HG03565 (cell line): ENCODE measurements around the gene SYNCRIP.
"Not testable (repeated sequence)": the region's sequence is repeated elsewhere in the genome, so short reads cannot be mapped to it uniquely, and the experiment has no call there.

Source experiments
- ATAC-seq: cut with Tn5 transposase; IDR thresholded peaks from one replicate; pipeline ENCODE4 v1.9.1; 2021; ENCODE audit warnings: mild to moderate bottlenecking, moderate library complexity; ENCODE audit not compliant: unreplicated experiment

SYNCRIP gene

GRCh38 chr6:85642774-85643536 lies at the start of gene SYNCRIP:
SYNCRIP (minus strand) TSS chr6:85642886; CDS start chr6:85641439, 1,447 bp downstream.
- ATAC-seq: peak; percentile 66

GRCh38 chr6:85691478-85691877 lies 48.8 kb upstream of the SYNCRIP start:
- no peak for ATAC-seq

DNA sequence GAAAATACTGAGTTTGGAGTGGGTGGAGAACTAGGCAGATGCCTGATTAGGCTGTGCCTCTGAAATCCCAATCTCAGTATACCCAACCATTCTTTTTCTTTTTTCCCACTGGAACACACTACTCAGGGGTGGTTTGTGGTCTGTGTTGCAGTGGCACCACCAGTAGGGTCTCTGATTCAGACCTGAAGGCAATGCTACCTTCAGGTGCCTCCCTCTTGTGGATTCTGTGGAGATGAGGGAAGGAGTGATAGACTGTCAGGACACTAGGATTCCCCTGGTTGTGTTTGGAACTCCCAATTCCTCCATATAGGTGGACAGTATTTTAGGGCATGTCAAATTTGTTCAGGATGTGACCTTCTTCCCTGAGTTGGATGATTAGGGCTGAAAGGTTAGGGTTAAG lies 47.4 kb upstream of the SYNCRIP start:
- ATAC-seq: no peak

- peak; percentile 93 for ATAC-seq
Measured at GRCh38 chr6:85685713-85686112, 43.0 kb upstream of the SYNCRIP start.

GRCh38 chr6:85684809-85685171 lies 42.1 kb upstream of the SYNCRIP start:
- no peak for ATAC-seq

DNA sequence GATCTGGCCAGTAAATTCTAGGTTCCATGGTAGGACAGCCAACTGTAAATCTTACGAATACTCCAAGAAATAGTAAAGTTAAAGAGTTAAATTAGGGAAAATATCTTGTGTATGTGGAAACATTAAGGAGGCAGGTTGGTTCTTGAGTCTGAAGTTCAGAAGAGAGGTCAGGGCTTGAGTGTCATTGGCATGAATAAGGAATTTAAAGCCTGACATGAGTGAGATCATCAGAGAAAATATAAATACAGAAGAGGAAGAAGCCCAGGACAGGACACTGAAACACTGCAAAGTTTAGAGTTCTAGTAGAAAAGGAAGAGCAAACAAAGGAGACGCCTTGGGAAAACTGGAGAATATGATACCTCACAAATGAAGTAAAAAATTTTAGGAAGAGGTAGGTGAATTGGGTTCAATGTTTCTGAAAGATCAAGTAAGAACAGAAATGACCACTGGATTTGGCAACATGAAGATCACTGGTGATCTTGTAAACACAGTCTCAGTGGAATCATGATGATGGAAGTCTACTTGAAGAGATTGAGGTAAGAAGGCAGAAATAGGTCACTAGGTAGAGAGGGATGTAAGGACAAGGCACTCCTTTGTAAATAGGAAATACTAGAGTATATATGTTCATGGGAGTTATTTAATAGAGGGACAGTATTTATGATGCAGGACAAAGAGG lies 41.6 kb upstream of the SYNCRIP start:
- no peak for ATAC-seq

- not testable (repeated sequence) for ATAC-seq
Measured at GRCh38 chr6:85681899-85682298, 39.2 kb upstream of the SYNCRIP start.

GRCh38 chr6:85680388-85680787 lies 37.7 kb upstream of the SYNCRIP start:
- ATAC-seq: no peak

- ATAC-seq: no peak
Measured at GRCh38 chr6:85679445-85680123, 36.9 kb upstream of the SYNCRIP start.

DNA sequence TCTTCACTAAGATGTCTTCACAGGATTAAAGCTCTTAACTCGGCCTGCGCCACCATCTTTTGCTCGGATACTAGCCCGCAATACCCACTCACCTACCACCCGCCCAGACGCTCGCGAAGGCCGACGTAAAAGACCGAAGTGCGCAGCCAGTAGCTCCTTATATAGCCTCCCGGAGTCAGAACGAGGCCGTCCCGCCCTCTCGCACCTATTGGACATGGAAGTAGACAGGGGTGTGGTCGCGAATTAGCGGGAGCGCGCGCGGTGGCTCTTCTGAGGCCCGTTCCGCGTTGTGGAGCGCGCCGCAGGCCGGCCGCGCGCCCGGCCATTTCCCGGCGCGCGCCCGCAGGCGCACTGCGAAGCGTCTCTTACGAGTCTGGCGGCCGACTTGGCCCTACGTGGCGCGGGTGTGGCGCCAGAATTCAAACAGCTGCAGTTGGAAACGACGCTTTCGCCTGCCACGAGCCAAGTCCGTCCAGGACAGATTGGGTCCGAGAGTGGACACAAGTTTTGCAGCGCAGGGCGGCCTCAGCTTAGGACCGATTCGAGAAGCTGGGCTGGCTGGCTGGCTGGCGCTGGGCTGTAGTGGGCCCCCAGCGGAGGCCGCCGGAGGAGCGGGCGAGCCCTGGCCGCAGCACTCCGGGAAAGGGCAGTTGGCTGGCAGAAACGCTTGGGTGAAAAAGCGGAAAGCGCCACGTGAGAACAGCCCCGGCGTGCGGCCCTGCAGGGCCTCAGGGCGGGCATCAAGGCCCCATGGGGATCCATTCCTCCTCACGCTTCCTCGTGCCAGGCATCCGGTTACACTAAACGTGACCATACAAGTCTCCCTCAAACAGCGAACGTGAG lies 36.1 kb upstream of the SYNCRIP start:
- ATAC-seq: peak; percentile 82

DNA sequence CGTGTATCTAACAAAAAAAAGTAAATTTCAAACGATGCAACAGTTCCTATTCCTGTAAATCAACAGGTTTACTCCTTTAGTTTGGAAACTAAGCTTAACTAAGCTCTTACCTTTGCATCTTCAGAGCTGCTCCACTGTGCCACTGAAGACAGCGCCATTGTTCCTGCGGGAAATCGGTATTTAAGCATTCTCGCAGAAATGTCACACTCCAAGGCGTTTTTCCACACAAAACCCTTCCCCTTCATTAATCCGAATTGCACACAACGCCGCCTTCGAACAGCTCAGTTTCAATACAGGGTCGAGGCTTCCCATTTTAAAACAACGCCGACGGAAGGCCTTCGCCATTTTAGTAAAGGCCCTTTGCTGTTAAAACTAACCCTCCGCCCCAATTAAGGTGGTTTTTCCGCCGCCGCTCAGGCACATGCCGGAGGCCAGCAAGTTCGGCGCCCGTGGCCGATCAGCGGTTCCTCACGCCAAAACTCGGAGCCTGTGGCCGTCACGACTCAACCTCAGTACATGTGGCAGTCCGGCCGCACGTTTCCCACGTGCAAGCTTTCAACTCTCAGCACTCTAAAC lies 35.4 kb upstream of the SYNCRIP start:
- ATAC-seq: no peak

DNA sequence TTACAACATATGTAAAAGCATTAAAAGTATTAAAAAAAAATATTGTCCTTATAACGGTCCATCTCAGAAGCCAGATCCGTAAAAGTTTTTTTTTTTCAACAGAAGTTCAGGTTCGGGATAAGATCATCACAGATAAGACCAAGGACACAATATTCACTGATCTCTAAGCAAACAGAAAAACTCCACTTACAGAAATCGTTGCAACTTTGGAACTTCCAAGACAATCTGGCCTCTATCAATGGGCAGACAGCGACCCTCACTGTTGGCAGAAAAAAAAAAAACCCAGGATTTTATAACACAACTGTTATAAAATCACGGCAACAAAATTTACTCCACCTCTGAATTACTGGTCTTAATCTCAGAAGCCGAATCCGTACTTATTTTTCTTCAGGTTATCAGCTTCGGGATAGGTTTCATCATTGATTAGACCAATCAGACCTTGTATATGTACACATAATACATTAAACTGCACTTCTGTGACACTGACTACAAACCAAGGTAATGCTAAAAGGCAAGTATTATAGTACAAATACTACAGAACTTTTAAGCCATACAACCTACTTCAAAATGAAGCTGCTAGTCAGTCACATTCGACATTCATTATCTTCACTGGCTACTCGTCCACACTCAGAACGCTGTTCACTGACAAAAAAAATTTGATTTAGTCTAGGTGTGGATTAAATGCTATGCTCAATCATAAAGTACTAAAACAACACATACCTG lies 34.7 kb upstream of the SYNCRIP start:
- no peak for ATAC-seq

GRCh38 chr6:85676086-85676729 lies 33.5 kb upstream of the SYNCRIP start:
- no peak for ATAC-seq

- ATAC-seq: no peak
Measured at GRCh38 chr6:85675030-85675819, 32.5 kb upstream of the SYNCRIP start.

DNA sequence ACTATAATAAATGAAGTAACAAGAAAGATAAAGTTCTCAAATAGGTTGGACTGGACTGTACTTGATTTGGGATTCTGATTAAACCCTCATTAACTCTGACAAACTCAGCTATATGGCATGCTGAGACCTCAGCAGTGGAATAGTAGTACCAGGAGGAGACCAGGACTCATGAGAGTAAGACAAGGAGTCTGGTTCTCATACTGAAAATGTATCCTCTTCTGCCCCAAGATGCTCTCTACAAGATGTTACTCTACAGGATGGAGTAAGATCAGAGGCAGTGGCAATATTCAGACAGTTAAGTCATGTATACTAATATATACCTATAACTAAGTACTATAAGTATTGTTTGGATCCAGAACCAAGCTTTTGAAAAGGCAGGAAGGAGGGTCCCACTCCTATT lies 31.9 kb upstream of the SYNCRIP start:
- ATAC-seq: no peak

- ATAC-seq: no peak
Measured at GRCh38 chr6:85673198-85674139, 30.8 kb upstream of the SYNCRIP start.

DNA sequence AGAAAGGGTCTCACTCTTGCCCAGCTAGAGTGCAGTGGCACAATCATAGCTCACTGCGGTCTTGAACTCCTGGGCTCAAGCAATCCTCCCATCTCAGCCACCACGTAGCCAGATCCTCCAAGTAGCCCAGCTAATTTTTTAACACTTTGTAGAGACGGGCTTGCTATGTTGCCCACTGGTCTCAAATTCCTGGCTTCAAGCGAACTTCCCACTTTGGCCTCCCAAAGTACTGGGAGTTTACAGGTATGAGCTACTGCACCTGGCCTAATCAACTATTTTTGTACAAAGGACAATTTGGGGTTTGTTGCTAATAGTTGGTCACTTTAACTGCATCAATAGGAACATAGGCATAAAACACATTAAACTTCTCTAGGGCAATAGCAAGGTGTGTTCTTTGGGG lies 29.9 kb upstream of the SYNCRIP start:
- ATAC-seq: no peak

DNA sequence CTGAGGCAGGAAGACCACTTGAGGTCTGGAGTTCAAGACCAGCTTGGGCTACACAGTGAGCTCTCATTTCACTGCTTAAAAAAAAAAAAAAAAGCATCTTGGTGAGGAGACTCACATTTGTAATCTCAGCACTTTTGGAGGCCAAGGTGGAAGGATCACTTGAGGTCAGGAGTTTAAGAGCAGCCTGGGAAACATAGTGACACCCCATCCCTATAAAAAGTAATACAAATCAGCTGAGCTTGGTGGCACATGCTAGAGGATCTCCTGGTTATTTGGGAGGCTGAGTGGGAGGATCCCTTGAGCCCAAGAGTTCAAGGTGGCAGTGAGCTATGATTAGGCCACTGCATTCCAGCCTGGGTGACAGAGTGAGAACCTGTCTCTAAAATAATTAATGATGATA lies 29.4 kb upstream of the SYNCRIP start:
- ATAC-seq: no peak
